Erythroblast (primary cell): ENCODE data around the gene SPP1.

Experiments used
- DNase-seq, 2 experiments: peaks; one replicate each; lab custom pipeline; 2025; lab: John Stamatoyannopoulos, UW
- GATA1 ChIP-seq: IDR thresholded peaks from 2 replicates; pipeline ENCODE4 v1.6.1; 2011; ENCODE audit warnings: low read depth, mild to moderate bottlenecking, control low read depth, low read length, moderate library complexity
- POLR2A ChIP-seq: IDR thresholded peaks from 2 replicates; pipeline ENCODE4 v1.6.1; 2011; ENCODE audit warnings: mild to moderate bottlenecking, low read length

Gene SPP1

DNA sequence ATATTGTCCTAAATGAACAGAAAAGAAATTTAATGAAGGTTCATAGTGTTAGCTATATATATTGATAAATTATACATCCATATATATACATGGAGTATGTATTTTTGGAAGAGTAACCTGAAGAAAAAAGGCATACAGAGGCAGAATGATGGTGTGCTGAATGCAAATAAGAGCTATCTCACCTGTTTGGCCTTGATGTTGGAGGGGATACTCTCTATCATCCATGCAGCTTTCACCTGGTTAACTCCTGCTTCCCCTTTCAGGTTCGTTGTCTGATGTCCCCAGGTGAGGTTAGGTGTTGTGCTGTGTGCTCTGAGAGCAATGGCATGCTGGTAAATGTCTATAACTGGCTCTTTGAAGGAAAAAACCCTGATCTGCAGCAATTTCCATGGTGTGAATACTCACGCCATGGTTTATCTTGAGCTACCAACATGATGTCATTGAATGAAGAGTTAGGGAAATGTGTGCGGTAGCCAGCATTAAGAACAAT lies 31.8 kb upstream of the SPP1 start:
- DNase-seq = no peak
- no peak for TF ChIP-seq POLR2A
- TF ChIP-seq GATA1 = no peak

GRCh38 chr4:87944967-87945366 lies 30.5 kb upstream of the SPP1 start:
- no peak for DNase-seq
- TF ChIP-seq GATA1 = no peak

DNA sequence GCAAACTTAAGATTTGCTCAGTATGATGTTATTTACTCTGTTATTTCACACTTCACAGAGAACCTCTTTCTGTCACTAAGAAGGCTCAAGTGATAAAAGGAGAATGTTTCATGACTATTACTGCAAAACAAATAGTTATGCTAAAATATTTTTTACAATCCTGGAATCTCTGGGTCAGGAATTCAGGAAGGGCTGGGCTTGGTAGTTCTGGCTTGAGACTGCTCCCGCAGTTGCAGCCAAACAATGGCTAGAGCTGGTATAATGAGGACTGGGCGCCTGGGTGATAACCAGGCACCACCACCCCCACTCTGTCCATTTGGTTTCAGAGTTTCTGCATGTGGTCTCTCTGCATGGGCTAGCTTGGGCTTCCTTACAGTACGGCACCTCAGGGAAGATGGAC lies 28.7 kb upstream of the SPP1 start:
- DNase-seq = no peak
- TF ChIP-seq POLR2A (no peak), GATA1 (no peak)

- TF ChIP-seq GATA1 (no peak), POLR2A (no peak)
- no peak for DNase-seq
These were observed 27.9 kb upstream of the SPP1 start for GRCh38 chr4:87947381-87948160.

GRCh38 chr4:87949961-87950360 lies 25.6 kb upstream of the SPP1 start:
- no peak for TF ChIP-seq POLR2A
- no peak for TF ChIP-seq GATA1
- DNase-seq = no peak

DNA sequence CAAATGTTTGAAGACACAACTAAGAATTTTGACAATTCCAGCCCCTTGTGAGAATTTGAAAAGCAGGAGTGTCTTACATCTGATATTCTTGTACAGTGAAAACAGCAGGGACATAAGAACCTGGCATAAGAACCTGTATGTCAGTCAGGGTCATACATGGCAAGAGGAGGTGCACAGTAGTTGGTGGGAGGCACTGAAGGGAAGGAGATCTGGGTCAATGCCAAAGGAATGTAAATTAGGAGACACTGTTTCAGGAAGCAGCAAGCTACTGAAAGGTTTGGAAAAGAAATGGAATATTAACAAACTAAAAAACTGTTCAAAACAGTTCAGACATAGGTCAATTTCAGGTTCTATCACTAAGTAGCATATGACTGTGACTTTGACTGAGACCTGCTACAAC lies 25.0 kb upstream of the SPP1 start:
- no peak for TF ChIP-seq POLR2A
- no peak for TF ChIP-seq GATA1
- DNase-seq = no peak

DNA sequence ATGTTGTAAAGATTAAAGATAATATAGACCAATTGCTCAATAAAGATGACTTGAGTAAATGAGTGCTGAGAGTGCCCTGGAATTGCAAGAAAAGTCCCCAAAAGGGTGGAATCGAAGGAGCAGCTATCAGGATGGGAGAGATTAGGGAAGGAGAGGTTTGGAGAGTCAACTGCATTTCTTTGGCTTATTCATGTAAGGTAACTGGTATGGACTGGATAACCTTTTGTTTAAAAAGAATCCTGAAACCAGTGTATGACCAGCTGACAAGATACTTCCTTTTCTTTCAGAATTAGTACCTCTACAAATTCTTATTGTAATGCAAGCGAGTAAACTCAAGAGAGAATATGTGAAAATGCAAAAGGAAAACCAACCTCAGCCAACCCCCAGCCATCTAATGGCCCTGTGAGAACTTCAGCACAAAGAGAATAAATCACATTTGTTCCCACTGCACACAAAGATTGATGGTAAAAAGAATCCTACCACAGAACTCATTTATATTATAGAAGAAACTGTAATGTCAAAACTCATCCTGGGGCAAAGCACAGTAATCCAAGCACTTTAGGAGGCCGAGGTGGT lies 24.5 kb upstream of the SPP1 start:
- TF ChIP-seq POLR2A (no peak), GATA1 (no peak)
- DNase-seq = no peak

GRCh38 chr4:87953826-87954225 lies 21.7 kb upstream of the SPP1 start:
- TF ChIP-seq GATA1 (no peak), POLR2A (no peak)
- no peak for DNase-seq

DNA sequence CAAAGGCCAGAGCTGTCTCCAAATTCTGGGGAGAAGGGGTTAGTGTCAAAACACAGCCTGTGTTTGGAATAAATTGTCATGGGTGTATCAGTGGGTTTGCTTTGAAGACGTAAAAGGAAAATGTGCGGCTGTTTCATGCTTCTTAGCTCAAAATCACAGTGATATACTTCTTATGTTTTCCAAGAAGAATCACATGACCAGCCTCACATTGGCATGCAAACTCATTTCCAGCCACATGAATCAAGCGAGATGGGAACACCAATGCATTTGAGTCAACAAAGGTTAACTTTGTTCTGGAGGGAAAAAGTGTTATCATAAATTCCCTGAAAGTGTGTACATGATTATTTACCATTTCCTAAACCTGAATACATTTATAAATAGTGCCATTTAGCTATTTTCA lies 19.0 kb upstream of the SPP1 start:
- no peak for DNase-seq
- TF ChIP-seq GATA1 (no peak), POLR2A (no peak)

- DNase-seq = no peak
These were observed 18.5 kb upstream of the SPP1 start for GRCh38 chr4:87957061-87957460.

GRCh38 chr4:87961993-87962392 lies 13.5 kb upstream of the SPP1 start:
- TF ChIP-seq POLR2A (no peak), GATA1 (no peak)
- DNase-seq = peak in 1 of 2 experiments; percentile 56

More at GRCh38 chr4:87957061-87957460, 18.5 kb upstream of the SPP1 start:
- TF ChIP-seq POLR2A (no peak), GATA1 (no peak)

DNA sequence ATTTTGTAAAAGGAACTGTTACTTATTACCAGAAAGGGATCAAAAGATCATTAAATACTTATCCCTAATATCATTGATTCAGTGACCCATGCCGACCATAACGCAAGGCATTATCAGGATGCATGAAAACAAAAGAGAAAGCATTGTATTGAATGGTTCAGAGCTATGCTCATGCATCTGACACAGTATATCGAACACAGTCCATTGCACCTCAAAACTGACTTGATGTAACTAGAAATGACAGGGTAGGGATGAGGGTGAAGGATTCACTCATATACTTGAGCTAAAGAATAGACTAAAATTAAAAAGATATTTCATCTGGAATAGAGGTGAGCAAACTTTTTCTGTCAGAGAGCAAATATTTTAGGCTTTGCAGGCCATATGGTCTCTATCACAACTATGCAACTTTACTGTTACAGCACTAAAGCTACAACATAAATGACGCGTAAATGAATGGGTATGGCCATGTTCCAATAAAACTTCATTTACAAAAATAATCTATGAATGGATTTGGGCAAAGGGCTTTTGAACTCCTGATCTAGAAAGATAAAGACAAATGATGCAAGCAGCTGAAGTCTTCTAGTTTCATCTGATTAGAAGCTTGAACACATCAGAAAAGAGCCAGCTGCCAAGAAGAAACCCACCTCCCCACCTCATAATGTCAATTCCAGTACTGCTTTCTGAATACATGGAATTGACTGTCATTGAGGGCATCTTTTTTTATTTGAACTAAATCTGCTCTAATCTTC lies 12.9 kb upstream of the SPP1 start:
- peak; percentile 6 to 40 for DNase-seq
- TF ChIP-seq GATA1 = no peak
- no peak for TF ChIP-seq POLR2A

- no peak for DNase-seq
- no peak for TF ChIP-seq GATA1
- TF ChIP-seq POLR2A = no peak
These were observed 10.0 kb upstream of the SPP1 start for GRCh38 chr4:87965501-87965975.

GRCh38 chr4:87966095-87966496 lies 9.4 kb upstream of the SPP1 start:
- TF ChIP-seq GATA1 (no peak), POLR2A (no peak)

More at GRCh38 chr4:87966095-87966496, 9.4 kb upstream of the SPP1 start:
- no peak for DNase-seq
